ENCODE data around the gene PDK2. TPM values are rescaled to one million over a fixed set of nuclear protein-coding genes. Genes with fewer than 3 reads are reported as not detected.

The PDK2 gene
- total and polyA plus RNA-seq, 10 of the 15 experiments (the other 5 are each of a cell fraction or from before 2014, with no cell fraction given) = 0.98 to 22.6 (median 12.3) TPM

- TF ChIP-seq PRDM15 (CRISPR knock-in tag; IDR thresholded peaks at IDR 0.05) (no peak), RAD21 (IDR thresholded peaks at IDR 0.05; ENCODE audit: insufficient read depth, low read depth, low read length) (no peak), MEF2A (IDR thresholded peaks at IDR 0.05; ENCODE audit: insufficient read depth, low read depth, low read length) (no peak), SKIL (IDR thresholded peaks at IDR 0.05; ENCODE audit: low read depth, poor library complexity, severe bottlenecking) (no peak), JUND (IDR thresholded peaks at IDR 0.05; ENCODE audit: low read depth, low read length) (no peak), BCL3 (IDR thresholded peaks at IDR 0.05; ENCODE audit: borderline replicate concordance, insufficient read depth, low read depth, low read length, poor library complexity, severe bottlenecking) (no peak), POLR2A (IDR thresholded peaks at IDR 0.05; ENCODE audit: low read depth, low read length) (no peak), RB1 (IDR thresholded peaks at IDR 0.05; ENCODE audit: borderline replicate concordance) (no peak), CHD1 (IDR thresholded peaks at IDR 0.05; ENCODE audit: low read depth, low read length) (no peak), IKZF2 (IDR thresholded peaks at IDR 0.05) (no peak), STAT3 (IDR thresholded peaks at IDR 0.05; ENCODE audit: low read depth, low read length) (no peak), YY1 (IDR thresholded peaks at IDR 0.05; ENCODE audit: low read depth, low read length) (no peak), NFYA (IDR thresholded peaks at IDR 0.05; ENCODE audit: borderline replicate concordance, low read depth, low read length) (no peak), SREBF1 (IDR thresholded peaks at IDR 0.05; ENCODE audit: low read length) (no peak), NR2C1 (IDR thresholded peaks at IDR 0.05) (no peak), MYC (IDR thresholded peaks at IDR 0.05; ENCODE audit: insufficient read depth, insufficient read length, insufficient replicate concordance, low read length, severe bottlenecking) (no peak), BRCA1 (IDR thresholded peaks at IDR 0.05; ENCODE audit: low read depth, low read length) (no peak)
Measured at GRCh38 chr17:50103252-50103651, 8.1 kb downstream of the PDK2 start (continued).
